Fibroblast of lung (primary cell): ENCODE data around the gene HOXB13. TPM values are rescaled to one million over a fixed set of nuclear protein-coding genes. Genes with fewer than 3 reads are reported as not detected.

Experiments used
- DNase-seq, 2 donors: peaks; one replicate each; pipeline versions ENCODE4 v3.0.0 to v3.0.0-alpha.2; 2010; ENCODE audit warnings: low read depth in 2 of 2
- H2AFZ ChIP-seq: 2 replicates; pipeline ENCODE4 v1.5.1; 2012; ENCODE audit warnings: low read length, control low read depth, inconsistent platforms
- H3K27ac ChIP-seq: 2 replicates; pipeline ENCODE4 v1.5.1; 2011; ENCODE audit warnings: low read length, control low read depth; ENCODE audit not compliant: insufficient read depth
- H3K27me3 ChIP-seq: 2 replicates; pipeline ENCODE4 v1.5.1; 2011; ENCODE audit warnings: mild to moderate bottlenecking, low read length; ENCODE audit not compliant: control insufficient read depth, insufficient read depth
- H3K36me3 ChIP-seq: 2 replicates; pipeline ENCODE4 v1.5.1; 2011; ENCODE audit warnings: low read length; ENCODE audit not compliant: control insufficient read depth, insufficient read depth
- H3K4me1 ChIP-seq: 2 replicates; pipeline ENCODE4 v1.5.1; 2011; ENCODE audit warnings: low read length; ENCODE audit not compliant: control insufficient read depth, insufficient read depth; ENCODE audit errors: extremely low read depth
- H3K4me2 ChIP-seq: 2 replicates; pipeline ENCODE4 v1.5.1; 2011; ENCODE audit warnings: low read length, control low read depth; ENCODE audit not compliant: insufficient read depth; ENCODE audit errors: extremely low read depth
- H3K4me3 ChIP-seq, 4 experiments: fragments of 200-600 bp in 1 of 4; sonication (generic) in 1 of 4; replicated peaks in 1 of 4; 2 replicates each; pipeline ENCODE4 v1.5.1; 2011 to 2016; ENCODE audit warnings: low read length in 4 of 4, low read depth in 3 of 4, mild to moderate bottlenecking in 3 of 4, control low read depth in 2 of 4, inconsistent platforms in 1 of 4, mixed read lengths in 1 of 4; ENCODE audit not compliant: insufficient read depth in 1 of 4; ENCODE audit errors: control extremely low read depth in 1 of 4
- H3K79me2 ChIP-seq: 2 replicates; pipeline ENCODE4 v1.5.1; 2012; ENCODE audit warnings: mild to moderate bottlenecking, low read length, inconsistent platforms; ENCODE audit not compliant: control insufficient read depth, insufficient read depth
- H3K9ac ChIP-seq: 2 replicates; pipeline ENCODE4 v1.5.1; 2011; ENCODE audit warnings: mild to moderate bottlenecking, low read length, control low read depth; ENCODE audit not compliant: insufficient read depth
- H3K9me3 ChIP-seq: 2 replicates; pipeline ENCODE4 v1.5.1; 2012; ENCODE audit warnings: low read depth, low read length; ENCODE audit not compliant: control insufficient read depth, insufficient read depth
- H4K20me1 ChIP-seq: 2 replicates; pipeline ENCODE4 v1.5.1; 2011; ENCODE audit warnings: low read length; ENCODE audit not compliant: control insufficient read depth, insufficient read depth; ENCODE audit errors: extremely low read depth
- CTCF ChIP-seq, 2 donors: IDR thresholded peaks in 1 of 2; conservative IDR thresholded peaks in 1 of 2; 1 replicate in 1 of 2; 2 replicates in 1 of 2; pipeline ENCODE4 v1.5.1; 2011 to 2012; ENCODE audit warnings: low read length in 2 of 2, control low read depth in 1 of 2, inconsistent platforms in 1 of 2, low read depth in 1 of 2, mild to moderate bottlenecking in 1 of 2
- EZH2 ChIP-seq: IDR thresholded peaks from 2 replicates; pipeline ENCODE4 v1.5.1; 2012; ENCODE audit warnings: low read length, control low read depth, mild to moderate bottlenecking; ENCODE audit errors: missing control alignments
- polyA plus RNA-seq, 2 donors: library from polyadenylated mRNA; depleted of rRNA in 1 of 2; stranded (reverse) in 1 of 2; unstranded in 1 of 2; fragments of >200 nt; gene quantifications; 2 replicates each; pipeline ENCODE4 v1.2.1, GENCODE V29; 2011 to 2012; ENCODE audit warnings: missing spikeins in 1 of 2
- total RNA-seq: library from RNA; depleted of rRNA; stranded (reverse); fragments of >200 nt; gene quantifications from 2 replicates; pipeline ENCODE4 v1.2.1, GENCODE V29; 2014

The HOXB13 gene
- total and polyA plus RNA-seq, 2 donors (not counting 1 experiment from before 2014, with no cell fraction given): not detected

- H3K4me1 ChIP-seq: no peaks in the 10 kb centered on the region
- no peak overlapping the region for H3K9ac ChIP-seq
- H3K9me3 ChIP-seq: no peaks in the 10 kb centered on the region
- H3K36me3 ChIP-seq: no peaks in the 10 kb centered on the region
- H3K79me2 ChIP-seq: no peaks in the 10 kb centered on the region
- no peak overlapping the region for H2AFZ ChIP-seq
- H3K4me3 ChIP-seq: no peak overlapping the region
- no peak overlapping the region for H3K4me2 ChIP-seq
- peaks cover 84% of the 10 kb centered on the region for H3K27me3 ChIP-seq
- DNase-seq: no peak
- no peaks in the 10 kb centered on the region for H4K20me1 ChIP-seq
- no peak overlapping the region for H3K27ac ChIP-seq
- TF ChIP-seq EZH2 (peak; percentile 55), CTCF (conservative IDR thresholded peaks at IDR 0.05 in 1 of 2, IDR thresholded peaks at IDR 0.05 in 1 of 2; ENCODE audit: low read depth in 1 of 2, low read length in 2 of 2) (no peak)
Measured at GRCh38 chr17:48734333-48735061, 5.9 kb upstream of the HOXB13 start.

- Histone ChIP-seq H3K27ac (no peak overlapping the region), H3K27me3 (peaks cover 83% of the 10 kb centered on the region), H2AFZ (no peak overlapping the region), H3K79me2 (no peaks in the 10 kb centered on the region), H3K4me1 (no peaks in the 10 kb centered on the region), H3K4me3 (no peak overlapping the region), H3K9ac (no peak overlapping the region), H3K36me3 (no peaks in the 10 kb centered on the region), H4K20me1 (no peaks in the 10 kb centered on the region), H3K9me3 (no peaks in the 10 kb centered on the region), H3K4me2 (no peak overlapping the region)
- no peak for DNase-seq
- TF ChIP-seq CTCF (conservative IDR thresholded peaks at IDR 0.05 in 1 of 2, IDR thresholded peaks at IDR 0.05 in 1 of 2; ENCODE audit: low read depth in 1 of 2, low read length in 2 of 2) (no peak), EZH2 (no peak)
Measured at GRCh38 chr17:48733632-48734328, 5.2 kb upstream of the HOXB13 start.

GRCh38 chr17:48732688-48733629 lies 4.4 kb upstream of the HOXB13 start:
- Histone ChIP-seq H3K4me3 (no peak overlapping the region), H3K27ac (no peak overlapping the region), H4K20me1 (no peaks in the 10 kb centered on the region), H3K27me3 (peaks cover 83% of the 10 kb centered on the region), H3K4me2 (no peak overlapping the region), H3K4me1 (no peaks in the 10 kb centered on the region), H3K36me3 (no peaks in the 10 kb centered on the region), H3K9me3 (no peaks in the 10 kb centered on the region), H2AFZ (no peak overlapping the region), H3K9ac (no peak overlapping the region), H3K79me2 (no peaks in the 10 kb centered on the region)
- TF ChIP-seq EZH2 (peak; percentile 84), CTCF (conservative IDR thresholded peaks at IDR 0.05 in 1 of 2, IDR thresholded peaks at IDR 0.05 in 1 of 2; ENCODE audit: low read depth in 1 of 2, low read length in 2 of 2) (no peak)
- no peak for DNase-seq
